Esophagus muscularis mucosa (tissue), 3 donors: Measurements from ENCODE around the gene SLC35B4.

ENCODE experiments used
- POLR2A ChIP-seq: fragments of 450-650 bp; IDR thresholded peaks from one replicate; pipeline ENCODE4 v1.6.1; 2017; ENCODE audit warnings: antibody characterized with exemption, moderate library complexity, mild to moderate bottlenecking, low read depth
- POLR2AphosphoS5 ChIP-seq, 2 donors: sonication (generic); formaldehyde crosslinking; IDR thresholded peaks; one replicate each; pipeline ENCODE4 v1.6.1; 2017; ENCODE audit warnings: antibody characterized with exemption in 2 of 2
- TF ChIP-seq, protein P1 (sequence below), 3 experiments: fragments of 200-600 bp in 2 of 3; fragments of 450-650 bp in 1 of 3; sonication (generic) in 2 of 3; IDR thresholded peaks; one replicate each; pipeline ENCODE4 v1.5.1; 2017 to 2019; ENCODE audit warnings: antibody characterized with exemption in 3 of 3, mild to moderate bottlenecking in 2 of 3, moderate library complexity in 1 of 3

DNA sequence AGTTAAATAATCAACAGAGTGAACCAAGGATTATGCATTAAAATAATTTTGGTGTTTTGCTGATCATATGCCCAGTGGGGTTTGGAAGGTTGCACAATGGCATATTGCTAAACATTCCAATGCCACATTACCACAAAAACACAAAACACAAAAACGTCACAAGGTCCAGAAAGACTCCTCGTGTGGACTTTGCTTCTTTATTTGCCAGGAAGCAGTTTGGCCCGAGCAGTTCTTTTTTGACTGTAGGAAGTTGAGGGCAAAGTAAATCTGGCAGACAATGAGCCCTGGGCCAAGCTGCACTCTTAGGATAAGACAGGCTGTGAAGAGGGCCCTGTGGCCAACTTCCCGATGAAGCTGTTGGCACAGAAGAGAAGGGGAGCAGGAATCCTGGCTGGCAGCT, 39.2 kb upstream of the SLC35B4 start:
- TF ChIP-seq, protein P1, sequence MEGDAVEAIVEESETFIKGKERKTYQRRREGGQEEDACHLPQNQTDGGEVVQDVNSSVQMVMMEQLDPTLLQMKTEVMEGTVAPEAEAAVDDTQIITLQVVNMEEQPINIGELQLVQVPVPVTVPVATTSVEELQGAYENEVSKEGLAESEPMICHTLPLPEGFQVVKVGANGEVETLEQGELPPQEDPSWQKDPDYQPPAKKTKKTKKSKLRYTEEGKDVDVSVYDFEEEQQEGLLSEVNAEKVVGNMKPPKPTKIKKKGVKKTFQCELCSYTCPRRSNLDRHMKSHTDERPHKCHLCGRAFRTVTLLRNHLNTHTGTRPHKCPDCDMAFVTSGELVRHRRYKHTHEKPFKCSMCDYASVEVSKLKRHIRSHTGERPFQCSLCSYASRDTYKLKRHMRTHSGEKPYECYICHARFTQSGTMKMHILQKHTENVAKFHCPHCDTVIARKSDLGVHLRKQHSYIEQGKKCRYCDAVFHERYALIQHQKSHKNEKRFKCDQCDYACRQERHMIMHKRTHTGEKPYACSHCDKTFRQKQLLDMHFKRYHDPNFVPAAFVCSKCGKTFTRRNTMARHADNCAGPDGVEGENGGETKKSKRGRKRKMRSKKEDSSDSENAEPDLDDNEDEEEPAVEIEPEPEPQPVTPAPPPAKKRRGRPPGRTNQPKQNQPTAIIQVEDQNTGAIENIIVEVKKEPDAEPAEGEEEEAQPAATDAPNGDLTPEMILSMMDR (IDR thresholded peaks at IDR 0.05) = no peak
- TF ChIP-seq POLR2AphosphoS5 (IDR thresholded peaks at IDR 0.05) (no peak), POLR2A (no peak)
